GM21390 (cell line): ENCODE results near the gene CMBL.
"Not testable (repeated sequence)": the region's sequence is repeated elsewhere in the genome, so short reads cannot be mapped to it uniquely, and the experiment has no call there.

Experiments
- ATAC-seq: cut with Tn5 transposase; IDR thresholded peaks from one replicate; pipeline ENCODE4 v1.9.1; 2021; ENCODE audit not compliant: unreplicated experiment

CMBL gene

GRCh38 chr5:10286862-10287227 lies 20.9 kb downstream of the CMBL start:
- no peak for ATAC-seq

DNA sequence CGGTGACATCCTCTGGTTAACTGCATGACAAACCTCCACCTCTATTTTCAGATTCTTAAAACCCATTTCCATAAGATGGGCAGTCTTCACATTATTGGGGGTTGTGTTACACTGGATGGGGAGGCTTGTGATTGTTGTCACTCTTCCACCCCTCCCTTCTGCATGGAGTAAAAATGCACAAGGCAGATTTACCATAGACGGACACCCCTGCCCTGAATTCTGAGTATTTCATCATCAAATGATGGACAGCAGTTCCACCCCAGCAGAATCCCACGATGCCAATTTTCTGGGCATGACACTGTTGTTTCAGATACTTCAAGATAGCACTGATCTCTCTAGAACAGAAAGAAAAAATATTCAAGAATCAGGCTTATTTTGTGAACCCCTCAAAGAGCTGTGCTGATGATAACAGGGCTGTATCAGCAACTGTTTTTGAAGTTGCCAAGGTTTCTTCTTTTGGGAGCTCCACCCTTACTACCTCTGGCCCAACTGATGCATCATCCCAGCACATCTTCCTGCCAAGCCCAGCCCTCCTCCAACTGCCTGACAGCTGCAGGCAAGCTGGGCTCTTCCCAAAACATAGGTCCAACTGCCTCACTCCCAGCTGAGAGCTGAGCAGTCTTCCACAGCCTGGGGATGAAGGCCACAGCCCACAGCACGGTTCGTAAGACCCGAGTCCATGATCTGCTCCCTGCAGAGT lies 21.4 kb downstream of the CMBL start:
- ATAC-seq: no peak

GRCh38 chr5:10285362-10285761 lies 22.3 kb downstream of the CMBL start:
- ATAC-seq: not testable (repeated sequence)

DNA sequence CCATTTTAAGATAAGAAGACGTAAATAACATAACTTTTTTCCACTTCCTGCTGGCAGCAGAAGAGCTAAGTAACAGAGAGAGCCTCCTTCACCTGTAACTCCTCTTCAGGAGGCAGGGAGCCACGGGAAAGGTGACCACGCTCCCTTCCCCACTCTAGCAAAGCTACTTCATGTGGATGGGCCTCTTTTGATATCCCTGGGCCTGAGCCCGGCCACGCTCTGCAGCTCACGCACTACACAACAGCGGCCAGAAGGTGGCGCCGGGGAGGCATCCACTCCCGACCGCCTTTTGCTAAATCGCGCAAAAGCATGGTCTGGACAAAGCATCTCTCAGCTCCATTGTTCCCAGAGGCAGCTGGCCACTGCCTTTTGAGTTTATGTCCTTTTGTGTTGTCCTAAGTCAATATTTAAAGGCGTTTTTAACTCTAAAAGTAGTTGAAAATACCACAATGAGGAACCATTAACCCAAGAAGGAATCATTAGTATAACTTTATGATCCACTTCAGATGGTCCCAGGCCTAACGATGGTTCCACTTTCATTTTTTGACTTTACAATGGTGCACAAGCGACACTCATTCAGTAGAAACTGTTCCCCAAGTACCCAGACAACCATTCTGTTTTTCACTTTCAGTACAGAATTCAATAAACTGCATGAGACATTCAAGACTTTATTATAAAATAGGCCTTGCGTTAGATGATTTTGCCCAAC lies 23.6 kb downstream of the CMBL start:
- peak; percentile 95 for ATAC-seq

DNA sequence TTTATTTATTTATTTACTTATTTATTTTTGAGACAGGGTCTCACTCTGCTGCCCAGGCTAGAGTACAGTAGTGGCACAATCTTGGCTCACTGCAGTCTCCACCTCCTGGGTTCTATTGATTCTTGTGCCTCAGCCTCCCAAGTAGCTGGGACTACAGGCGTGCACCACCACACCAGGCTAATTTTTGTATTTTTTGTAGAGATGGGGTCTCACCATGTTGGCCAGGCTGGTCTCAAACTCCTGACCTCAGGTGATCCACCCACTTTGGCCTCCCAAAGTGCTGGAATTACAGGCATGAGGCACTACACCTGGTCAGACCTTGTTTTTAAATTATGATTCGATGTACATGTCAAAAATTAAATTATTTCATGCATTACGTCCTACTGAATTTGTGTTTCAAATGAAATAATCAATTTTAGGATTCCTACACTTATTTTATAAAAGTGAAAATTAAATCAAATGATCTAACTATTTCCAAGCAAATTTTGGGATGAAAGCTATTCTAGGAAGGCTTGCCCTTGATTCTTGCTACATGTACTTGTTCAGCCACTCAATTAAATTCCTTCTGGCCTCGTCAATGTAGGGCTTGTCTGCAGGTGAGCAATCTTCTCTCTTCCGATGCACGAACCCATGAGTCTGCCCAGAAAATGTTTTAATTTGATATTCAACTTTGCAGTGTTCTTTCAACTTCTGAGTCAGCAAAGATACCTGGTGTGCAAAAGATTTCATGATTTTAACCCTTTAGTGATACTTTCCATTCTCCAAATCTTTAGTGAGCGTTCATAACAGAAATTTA lies 27.6 kb downstream of the CMBL start:
- no peak for ATAC-seq

DNA sequence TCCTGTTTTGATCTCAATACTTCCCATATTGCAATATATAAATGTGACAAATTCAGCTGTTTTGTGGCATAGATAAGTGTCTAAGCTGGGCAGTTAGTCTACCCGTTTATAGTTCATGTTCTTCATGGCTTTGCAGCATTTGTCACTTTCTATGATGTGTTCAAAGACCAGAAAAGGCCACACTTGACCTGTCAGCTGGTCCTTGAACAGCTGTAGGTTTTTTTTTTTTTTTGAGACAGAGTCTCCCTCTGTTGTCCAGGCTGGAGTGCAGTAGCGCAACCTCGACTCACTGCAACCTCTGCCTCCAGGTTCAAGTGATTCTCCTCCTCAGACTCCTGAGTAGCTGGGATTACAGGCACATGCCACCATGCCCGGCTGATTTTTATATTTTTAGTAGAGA lies 28.4 kb downstream of the CMBL start:
- ATAC-seq: no peak

DNA sequence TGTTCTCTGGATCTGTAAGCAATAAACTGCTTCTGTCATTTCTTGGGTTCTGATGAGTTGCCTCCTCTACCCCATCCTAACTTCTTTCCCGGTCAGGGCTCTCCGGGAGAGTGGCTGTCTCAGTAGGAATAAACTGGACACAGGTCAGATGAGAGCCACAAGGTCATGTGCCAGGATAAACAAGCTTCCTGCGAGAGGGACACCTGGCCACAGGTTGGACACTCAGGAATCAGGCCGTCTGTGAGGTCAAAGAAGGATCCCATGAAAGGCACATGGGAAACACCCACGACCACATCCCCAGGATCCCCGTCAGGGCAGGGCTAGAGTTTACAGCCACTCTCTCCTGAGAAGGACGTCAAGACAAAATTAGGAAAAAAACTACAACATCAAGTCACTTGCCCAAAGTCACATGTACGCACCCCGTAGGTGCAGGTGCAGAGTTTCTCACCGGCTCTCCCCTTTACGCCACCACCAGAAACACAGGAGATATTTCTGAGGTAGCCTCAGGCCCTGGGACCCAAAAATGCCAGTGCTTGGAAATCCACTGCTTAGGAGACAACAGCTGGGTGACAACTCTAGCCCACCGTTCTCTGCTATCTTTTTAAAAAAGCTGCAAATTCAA lies 28.9 kb downstream of the CMBL start:
- no peak for ATAC-seq

GRCh38 chr5:10277773-10278630 lies 29.7 kb downstream of the CMBL start:
- no peak for ATAC-seq

DNA sequence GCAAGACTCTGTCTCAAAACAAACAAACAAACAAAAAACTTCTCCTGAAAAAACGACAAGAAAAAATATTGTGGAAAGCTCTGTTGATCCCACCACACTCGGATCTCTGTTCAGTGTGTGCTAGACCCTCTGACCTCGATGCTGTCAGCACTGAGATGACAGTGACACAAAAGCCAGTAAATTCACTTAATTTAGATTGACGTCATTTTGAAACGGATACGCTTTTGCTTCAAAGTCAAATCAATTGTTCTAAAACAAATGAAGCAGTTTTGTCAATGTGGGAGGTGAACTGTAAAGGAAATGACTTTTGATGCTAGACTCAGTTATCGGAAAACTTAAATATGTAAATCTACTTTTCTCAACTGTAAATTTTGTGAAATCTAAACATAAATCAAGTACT lies 31.0 kb downstream of the CMBL start:
- no peak for ATAC-seq

DNA sequence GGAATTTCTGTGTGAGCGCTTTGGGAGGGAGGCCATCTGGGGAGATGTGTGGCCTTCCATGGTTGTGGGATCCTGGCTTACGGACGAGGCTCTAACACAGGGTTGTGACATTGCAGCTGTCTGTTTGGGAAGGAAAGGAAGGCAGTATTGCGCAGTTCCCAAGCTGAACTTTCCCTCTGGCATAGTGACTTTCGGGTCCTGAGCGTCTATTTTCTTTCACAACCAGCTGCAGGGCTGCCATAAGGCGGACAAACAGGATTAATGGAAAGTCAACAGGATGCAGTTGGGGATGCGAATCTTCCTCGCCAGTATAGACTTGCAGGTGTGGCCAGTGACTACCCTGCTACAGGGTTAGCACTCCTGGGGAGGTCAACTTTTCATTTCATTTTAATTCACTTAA lies 31.7 kb downstream of the CMBL start:
- no peak for ATAC-seq

DNA sequence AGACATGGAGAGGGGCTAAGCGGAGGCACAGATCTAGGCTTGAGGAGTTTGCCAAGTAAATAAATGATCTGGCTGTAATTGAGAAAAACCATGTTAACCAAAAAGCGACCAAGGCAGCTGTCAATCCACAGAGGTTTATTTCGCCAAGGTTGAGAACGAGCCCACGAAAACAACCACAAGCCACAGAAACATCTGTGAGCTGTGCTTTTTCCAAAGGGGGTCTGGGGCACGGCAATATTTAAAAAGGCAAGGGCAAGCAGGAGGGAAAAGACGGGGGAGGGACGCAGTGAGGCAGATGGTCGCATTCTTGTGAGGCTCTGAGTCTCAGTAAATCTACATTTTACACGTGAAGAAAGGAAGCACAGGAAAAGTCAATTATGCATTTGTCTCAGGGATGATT lies 32.2 kb downstream of the CMBL start:
- no peak for ATAC-seq

DNA sequence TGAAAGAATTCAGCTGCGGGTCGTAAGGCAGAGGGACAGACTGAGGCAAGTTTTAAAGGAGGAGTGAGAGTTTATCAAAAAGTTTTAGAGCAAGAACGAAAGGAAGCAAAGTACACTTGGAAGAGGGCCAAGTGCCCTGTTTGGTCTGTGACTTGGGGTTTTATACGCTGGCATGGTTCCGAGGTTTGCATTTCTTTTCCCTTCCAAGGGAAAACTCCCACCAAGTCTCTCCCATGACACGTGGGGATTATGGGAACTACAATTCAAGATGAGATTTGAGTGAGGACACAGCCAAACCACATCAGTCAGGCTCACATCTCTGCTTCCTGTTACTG lies 34.9 kb downstream of the CMBL start:
- ATAC-seq: not testable (repeated sequence)

GRCh38 chr5:10272053-10272874 lies 35.4 kb downstream of the CMBL start:
- no peak for ATAC-seq

DNA sequence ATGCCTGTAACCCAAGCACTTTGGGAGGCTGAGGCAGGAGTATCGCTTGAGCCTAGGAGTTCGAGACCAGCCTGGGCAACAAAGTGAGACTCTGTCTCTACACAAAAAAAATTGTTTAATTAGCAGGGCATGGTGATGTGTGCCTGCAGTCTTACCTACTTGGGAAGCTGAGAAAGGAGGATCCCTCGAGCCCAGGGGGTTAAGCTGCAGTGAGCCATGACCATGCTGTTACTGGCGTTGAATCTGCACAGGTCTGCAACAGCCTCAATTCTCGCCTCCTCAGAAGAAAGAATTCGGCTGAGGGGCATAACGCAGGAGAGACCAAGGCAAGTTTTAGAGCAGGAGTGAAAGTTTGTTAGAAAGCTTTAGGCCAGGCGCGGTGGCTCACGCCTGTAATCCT lies 39.6 kb downstream of the CMBL start:
- no peak for ATAC-seq

DNA sequence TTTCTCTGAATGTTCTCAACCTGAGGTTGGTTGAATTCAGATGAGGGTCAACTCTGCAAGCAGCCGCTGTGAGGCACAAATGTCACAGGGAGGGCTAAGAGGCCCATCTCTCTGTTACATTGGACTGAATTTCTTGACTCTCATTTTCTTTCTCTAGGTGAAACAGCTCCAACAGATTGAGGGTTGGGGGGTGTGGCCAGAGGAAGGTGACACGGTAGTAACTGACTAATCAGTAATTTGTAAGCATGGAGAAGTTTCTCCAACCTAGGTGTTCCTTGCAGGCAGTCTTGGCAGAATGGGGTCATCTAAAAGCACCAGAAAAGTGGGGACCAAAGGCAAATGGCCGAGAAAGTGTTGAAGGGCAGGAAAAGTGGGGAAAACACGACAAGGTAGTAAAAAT lies 40.9 kb downstream of the CMBL start:
- ATAC-seq: no peak

- no peak for ATAC-seq
These were observed 41.6 kb downstream of the CMBL start for GRCh38 chr5:10266137-10266536.

DNA sequence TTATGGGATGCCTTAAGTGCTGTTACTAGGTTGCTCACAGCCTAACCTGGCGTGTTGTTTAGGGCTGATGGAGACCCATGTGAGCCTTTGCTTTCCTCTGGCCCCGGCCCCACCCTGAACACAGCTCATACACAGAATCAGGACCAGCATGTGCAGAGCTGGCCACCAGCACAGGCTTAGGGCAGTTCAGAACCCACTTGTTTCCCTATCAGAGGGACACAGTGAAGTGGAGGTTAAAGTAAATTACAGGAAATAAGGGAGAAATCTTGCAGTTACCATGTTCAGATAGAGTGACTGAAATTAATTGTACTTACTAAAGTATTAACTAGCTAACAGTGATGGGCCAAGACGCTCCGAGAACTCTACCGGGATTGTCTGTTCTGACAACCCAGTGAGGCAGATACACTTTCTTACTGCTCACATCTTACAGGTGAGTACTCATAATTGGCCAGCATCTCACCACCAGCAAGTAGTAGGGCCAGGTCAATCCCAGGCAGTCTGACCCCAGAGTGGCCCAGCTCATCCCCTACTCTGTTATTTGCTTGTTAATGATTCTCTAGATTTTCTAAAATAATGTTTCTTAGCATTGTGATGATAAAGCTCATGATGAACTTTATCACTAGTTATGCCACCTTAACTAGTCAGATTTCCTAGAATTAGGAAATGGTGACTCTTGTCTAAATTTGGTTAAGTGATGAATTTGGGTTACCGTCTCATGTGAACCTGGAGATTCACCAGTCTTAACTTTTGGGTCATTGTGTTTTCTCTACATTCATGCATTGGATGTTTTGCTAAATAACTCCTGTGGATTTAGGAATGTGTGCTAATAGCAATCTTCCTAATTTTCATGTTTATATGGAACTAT lies 42.2 kb downstream of the CMBL start:
- ATAC-seq: no peak

DNA sequence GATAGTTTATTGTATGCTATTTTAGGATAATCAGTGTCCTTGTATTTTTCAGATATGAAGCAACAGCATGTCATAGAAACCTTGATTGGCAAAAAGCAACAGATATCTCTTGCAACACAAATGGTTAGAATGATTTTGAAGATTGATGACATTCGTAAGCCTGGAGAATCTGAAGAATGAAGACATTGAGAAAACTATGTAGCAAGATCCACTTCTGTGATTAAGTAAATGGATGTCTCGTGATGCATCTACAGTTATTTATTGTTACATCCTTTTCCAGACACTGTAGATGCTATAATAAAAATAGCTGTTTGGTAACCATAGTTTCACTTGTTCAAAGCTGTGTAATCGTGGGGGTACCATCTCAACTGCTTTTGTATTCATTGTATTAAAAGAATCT lies 43.1 kb downstream of the CMBL start:
- ATAC-seq: no peak

GRCh38 chr5:10262995-10263394 lies 44.7 kb downstream of the CMBL start:
- ATAC-seq: no peak
